Skin epidermis (tissue), 12 donors: ENCODE data around the gene NTNG2.
"Not testable (repeated sequence)": the region's sequence is repeated elsewhere in the genome, so short reads cannot be mapped to it uniquely, and the experiment has no call there.

ENCODE experiments used
- H3K27ac ChIP-seq, 21 experiments: fragments of 200-600 bp; sonication (generic) in 11 of 21; one replicate each; pipeline ENCODE4 v1.5.0; 2020; ENCODE audit warnings: mild to moderate bottlenecking in 3 of 21, inconsistent platforms in 2 of 21, moderate library complexity in 2 of 21
- H3K4me3 ChIP-seq, 7 experiments: fragments of 200-600 bp; sonication (generic) in 2 of 7; one replicate each; pipeline ENCODE4 v1.5.0; 2020; ENCODE audit warnings: inconsistent platforms in 2 of 7, mild to moderate bottlenecking in 2 of 7, moderate library complexity in 1 of 7

The NTNG2 gene

GRCh38 chr9:132161743-132162184 is at the start of gene NTNG2:
Gene NTNG2, plus strand, starts transcription at chr9:132162058. Its CDS starts 4,774 bp downstream, at chr9:132166832.
- peak within 1 kb of the TSS; percentile 42 to 61 (median 58) for H3K4me3 ChIP-seq
- peak within 1 kb of the TSS in 5 of 21 experiments; percentile 8 to 64 (median 41) for H3K27ac ChIP-seq

- Histone ChIP-seq H3K27ac (no peak overlapping the region), H3K4me3 (no peak overlapping the region)
Measured at GRCh38 chr9:132114102-132114707, 47.7 kb upstream of the NTNG2 start.

GRCh38 chr9:132116583-132116982 is 45.3 kb upstream of the NTNG2 start:
- Histone ChIP-seq H3K4me3 (no peak overlapping the region), H3K27ac (no peak overlapping the region)

GRCh38 chr9:132117694-132118093 is 44.2 kb upstream of the NTNG2 start:
- H3K27ac ChIP-seq, result no peak overlapping the region
- H3K4me3 ChIP-seq, result no peak overlapping the region

GRCh38 chr9:132121021-132121420 is 40.8 kb upstream of the NTNG2 start:
- Histone ChIP-seq H3K4me3 (no peak overlapping the region), H3K27ac (no peak overlapping the region)

GRCh38 chr9:132124800-132125199 is 37.1 kb upstream of the NTNG2 start:
- no peak overlapping the region for H3K27ac ChIP-seq
- no peak overlapping the region for H3K4me3 ChIP-seq

- Histone ChIP-seq H3K27ac (no peak overlapping the region), H3K4me3 (no peak overlapping the region)
Measured at GRCh38 chr9:132125361-132125760, 36.5 kb upstream of the NTNG2 start.

GRCh38 chr9:132125944-132126679 is 35.7 kb upstream of the NTNG2 start:
- Histone ChIP-seq H3K27ac (no peak overlapping the region), H3K4me3 (peak overlapping the region in 1 of 7 experiments; percentile 17)

GRCh38 chr9:132126680-132127236 is 35.1 kb upstream of the NTNG2 start:
- Histone ChIP-seq H3K27ac (no peak overlapping the region), H3K4me3 (no peak overlapping the region)

GRCh38 chr9:132127888-132128534 is 33.8 kb upstream of the NTNG2 start:
- H3K27ac ChIP-seq, result no peak overlapping the region
- H3K4me3 ChIP-seq, result no peak overlapping the region

GRCh38 chr9:132129535-132129934 is 32.3 kb upstream of the NTNG2 start:
- Histone ChIP-seq H3K27ac (no peak overlapping the region), H3K4me3 (no peak overlapping the region)

- not testable (repeated sequence) for H3K4me3 ChIP-seq, H3K27ac ChIP-seq
Measured at GRCh38 chr9:132134085-132134484, 27.8 kb upstream of the NTNG2 start.

GRCh38 chr9:132135456-132135855 is 26.4 kb upstream of the NTNG2 start:
- Histone ChIP-seq H3K4me3 (no peak overlapping the region), H3K27ac (no peak overlapping the region)

GRCh38 chr9:132136151-132136780 is 25.6 kb upstream of the NTNG2 start:
- H3K4me3 ChIP-seq, result no peak overlapping the region
- H3K27ac ChIP-seq, result no peak overlapping the region

- peak overlapping the region in 1 of 7 experiments; percentile 12 for H3K4me3 ChIP-seq
- no peak overlapping the region for H3K27ac ChIP-seq
Measured at GRCh38 chr9:132141344-132141947, 20.4 kb upstream of the NTNG2 start.

- Histone ChIP-seq H3K27ac (no peak overlapping the region), H3K4me3 (peak overlapping the region in 1 of 7 experiments; percentile 12)
Measured at GRCh38 chr9:132141948-132142594, 19.8 kb upstream of the NTNG2 start.

GRCh38 chr9:132142924-132143323 is 18.9 kb upstream of the NTNG2 start:
- H3K27ac ChIP-seq, result no peak overlapping the region
- H3K4me3 ChIP-seq, result no peak overlapping the region

GRCh38 chr9:132143359-132143758 is 18.5 kb upstream of the NTNG2 start:
- H3K4me3 ChIP-seq, result no peak overlapping the region
- no peak overlapping the region for H3K27ac ChIP-seq

GRCh38 chr9:132144708-132145365 is 17.0 kb upstream of the NTNG2 start:
- no peak overlapping the region for H3K4me3 ChIP-seq

More at GRCh38 chr9:132144708-132145365, 17.0 kb upstream of the NTNG2 start:
- no peak overlapping the region for H3K27ac ChIP-seq
